MCF 10A (cell line): ENCODE data around the gene SFXN3. TPM values are rescaled to one million over a fixed set of nuclear protein-coding genes. Genes with fewer than 3 reads are reported as not detected.

Experiments
- BruUV-seq: library from RNA; stranded (reverse); fragments of 400-500 nt; replicated peaks from 2 replicates; lab custom pipeline; 2021; lab: Mats Ljungman, UMichigan
- CTCF ChIA-PET: fragments of 300-600 bp; sonication (Branson Sonifier 250); formaldehyde crosslinking; extraction: SDS; loops from one replicate; lab custom pipeline; 2021; ENCODE audit warnings: antibody characterized with exemption, inconsistent platforms; lab: Yijun Ruan, JAX
- POLR2A ChIA-PET: fragments of 300-600, 350-650 bp; sonication (Branson Sonifier 250); formaldehyde crosslinking; extraction: SDS; loops from one replicate; lab custom pipeline; 2020; ENCODE audit warnings: antibody characterized with exemption, inconsistent platforms; lab: Yijun Ruan, JAX
- DNase-seq: peaks from one replicate; pipeline ENCODE4 v3.0.0-alpha.2; 2018; ENCODE audit not compliant: unreplicated experiment
- H3K27ac Mint-ChIP-seq: one replicate; pipeline ENCODE4 v1.8.0; 2022; ENCODE audit warnings: mild to moderate bottlenecking, low read depth, mixed read lengths; ENCODE audit not compliant: unreplicated experiment
- H3K27me3 Mint-ChIP-seq: one replicate; pipeline ENCODE4 v1.8.0; 2022; ENCODE audit warnings: mixed read lengths; ENCODE audit not compliant: insufficient read depth, unreplicated experiment
- H3K36me3 Mint-ChIP-seq: one replicate; pipeline ENCODE4 v1.8.0; 2022; ENCODE audit warnings: mild to moderate bottlenecking, moderate library complexity, mixed read lengths; ENCODE audit not compliant: insufficient read depth, unreplicated experiment
- H3K4me1 Mint-ChIP-seq: one replicate; pipeline ENCODE4 v1.8.0; 2022; ENCODE audit warnings: mixed read lengths; ENCODE audit not compliant: insufficient read depth, unreplicated experiment
- H3K4me3 Mint-ChIP-seq: one replicate; pipeline ENCODE4 v1.8.0; 2022; ENCODE audit warnings: mild to moderate bottlenecking, moderate library complexity, mixed read lengths; ENCODE audit not compliant: unreplicated experiment
- H3K9me3 Mint-ChIP-seq: one replicate; pipeline ENCODE4 v1.8.0; 2022; ENCODE audit warnings: mixed read lengths; ENCODE audit not compliant: unreplicated experiment
- intact Hi-C: fragments of 100-400 bp; cut with micrococcal nuclease; formaldehyde crosslinking; loops from 2 replicates; pipeline ENCODE4 v1.14.1; 2022
- total RNA-seq: library from RNA; stranded (reverse); gene quantifications from 2 replicates; pipeline ENCODE4 v1.2.3, GENCODE V29; 2022
- TF ChIP-seq, protein P1 (sequence below): fragments of 200-600 bp; IDR thresholded peaks from one replicate; pipeline ENCODE4 v1.8.0; 2022; ENCODE audit warnings: antibody characterized with exemption, mild to moderate bottlenecking; ENCODE audit not compliant: unreplicated experiment

Gene SFXN3
- total RNA-seq, 1 experiment from 2014 or later: 39.4 TPM

GRCh38 chr10:101075775-101076174 lies 44.7 kb downstream of the SFXN3 start:
- ChIA-PET CTCF (interaction anchor here (0.7 to 3.4 kb wide), 10 partner anchors 9 to 511 kb away, joined by 3 to 23 read pairs (median 6); no protein-coding TSS in a partner anchor), POLR2A (interaction anchor here (1.1 kb wide), 1 partner anchor 8 kb away, joined by 3 read pairs; no protein-coding TSS in a partner anchor)
- H3K4me1 Mint-ChIP-seq: peaks cover 8% of the 10 kb centered on the region
- H3K27ac Mint-ChIP-seq: no peak overlapping the region
- H3K36me3 Mint-ChIP-seq: no peaks in the 10 kb centered on the region
- no peak for DNase-seq
- BruUV-seq: no TSS peak
- TF ChIP-seq, protein P1, sequence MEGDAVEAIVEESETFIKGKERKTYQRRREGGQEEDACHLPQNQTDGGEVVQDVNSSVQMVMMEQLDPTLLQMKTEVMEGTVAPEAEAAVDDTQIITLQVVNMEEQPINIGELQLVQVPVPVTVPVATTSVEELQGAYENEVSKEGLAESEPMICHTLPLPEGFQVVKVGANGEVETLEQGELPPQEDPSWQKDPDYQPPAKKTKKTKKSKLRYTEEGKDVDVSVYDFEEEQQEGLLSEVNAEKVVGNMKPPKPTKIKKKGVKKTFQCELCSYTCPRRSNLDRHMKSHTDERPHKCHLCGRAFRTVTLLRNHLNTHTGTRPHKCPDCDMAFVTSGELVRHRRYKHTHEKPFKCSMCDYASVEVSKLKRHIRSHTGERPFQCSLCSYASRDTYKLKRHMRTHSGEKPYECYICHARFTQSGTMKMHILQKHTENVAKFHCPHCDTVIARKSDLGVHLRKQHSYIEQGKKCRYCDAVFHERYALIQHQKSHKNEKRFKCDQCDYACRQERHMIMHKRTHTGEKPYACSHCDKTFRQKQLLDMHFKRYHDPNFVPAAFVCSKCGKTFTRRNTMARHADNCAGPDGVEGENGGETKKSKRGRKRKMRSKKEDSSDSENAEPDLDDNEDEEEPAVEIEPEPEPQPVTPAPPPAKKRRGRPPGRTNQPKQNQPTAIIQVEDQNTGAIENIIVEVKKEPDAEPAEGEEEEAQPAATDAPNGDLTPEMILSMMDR: no peak
- peaks cover 47% of the 10 kb centered on the region for H3K27me3 Mint-ChIP-seq
- no peaks in the 10 kb centered on the region for H3K9me3 Mint-ChIP-seq
- H3K4me3 Mint-ChIP-seq: no peak overlapping the region
- intact Hi-C loops: no loop called here

- peaks cover 11% of the 10 kb centered on the region for H3K4me1 Mint-ChIP-seq
- no peak overlapping the region for H3K4me3 Mint-ChIP-seq
Measured at GRCh38 chr10:101076630-101077029, 45.6 kb downstream of the SFXN3 start.

GRCh38 chr10:101079874-101080273 lies 48.8 kb downstream of the SFXN3 start:
- Mint-ChIP-seq H3K4me1 (peaks cover 11% of the 10 kb centered on the region), H3K27ac (no peak overlapping the region), H3K9me3 (no peaks in the 10 kb centered on the region), H3K4me3 (no peak overlapping the region), H3K27me3 (peaks cover 58% of the 10 kb centered on the region), H3K36me3 (no peaks in the 10 kb centered on the region)
- no TSS peak for BruUV-seq
- intact Hi-C loops: no loop called here
- CTCF ChIA-PET: interaction anchor here (0.6 to 2.7 kb wide), 6 partner anchors 12 to 368 kb away, joined by 3 to 19 read pairs (median 10); no protein-coding TSS in a partner anchor
- TF ChIP-seq, protein P1: no peak
- DNase-seq: no peak
- POLR2A ChIA-PET: interaction anchor here (0.5 to 1.7 kb wide), 2 partner anchors 62 to 98 kb away, joined by 3 to 4 read pairs; no protein-coding TSS in a partner anchor

More at GRCh38 chr10:101076630-101077029, 45.6 kb downstream of the SFXN3 start:
- BruUV-seq: no TSS peak
- intact Hi-C loops: no loop called here
- Mint-ChIP-seq H3K36me3 (no peaks in the 10 kb centered on the region), H3K27ac (no peak overlapping the region), H3K9me3 (no peaks in the 10 kb centered on the region), H3K27me3 (peaks cover 55% of the 10 kb centered on the region)
- POLR2A ChIA-PET: interaction anchor here (1.1 kb wide), 1 partner anchor 9 kb away, joined by 3 read pairs; no protein-coding TSS in a partner anchor
- TF ChIP-seq, protein P1: no peak
- DNase-seq: no peak
- CTCF ChIA-PET: interaction anchor here (0.7 to 3.4 kb wide), 10 partner anchors 16 to 510 kb away, joined by 3 to 23 read pairs (median 6); no protein-coding TSS in a partner anchor

DNA sequence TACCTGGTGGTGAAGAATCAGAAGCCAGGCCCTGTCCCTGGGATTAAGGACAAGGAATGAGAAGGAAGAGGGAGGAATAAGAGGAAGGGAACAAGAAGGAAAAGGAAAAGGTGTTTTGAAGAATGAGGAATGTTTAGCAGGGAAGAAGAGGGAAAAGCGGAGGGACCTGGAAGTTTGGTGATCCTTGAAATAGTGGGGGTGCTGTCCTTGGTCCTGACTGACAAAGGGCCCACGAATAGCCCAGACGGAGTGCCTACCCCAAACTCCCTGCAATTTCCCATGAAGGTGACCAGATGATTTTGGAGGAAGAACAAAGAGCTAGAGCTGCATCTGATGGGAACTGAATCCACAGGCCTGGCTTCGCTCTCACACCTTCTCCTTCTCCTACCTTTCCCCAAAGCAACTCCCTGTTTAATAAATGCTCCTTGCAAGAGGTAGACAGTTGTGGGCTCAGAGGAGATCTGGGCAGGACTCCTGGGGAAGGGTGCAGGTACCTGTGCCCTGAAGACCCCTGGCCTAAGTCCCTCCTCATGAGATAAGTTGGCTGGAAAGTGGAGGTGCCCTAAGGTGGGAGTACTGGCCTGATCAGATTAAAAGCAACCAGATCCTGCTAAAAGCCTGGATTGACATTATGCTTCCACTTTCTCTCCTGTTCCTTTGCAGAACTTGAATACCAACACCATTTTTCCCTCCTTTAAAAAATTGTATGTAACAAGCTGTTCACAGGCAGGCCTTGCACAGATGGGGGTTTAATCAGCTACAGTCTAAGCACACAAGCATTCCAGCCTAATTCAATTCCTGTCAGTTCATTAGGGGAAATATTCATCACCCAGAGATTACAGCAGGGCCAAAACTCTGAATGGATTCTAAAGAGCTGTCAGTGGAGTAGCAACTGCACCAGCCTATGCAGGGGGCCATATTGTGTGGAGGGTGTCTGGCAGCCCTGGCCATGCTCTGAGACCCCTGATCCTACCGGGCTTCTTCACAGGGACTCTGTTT lies 50.2 kb downstream of the SFXN3 start:
- ChIA-PET CTCF (interaction anchor here (1.5 to 7.4 kb wide), 3 partner anchors 14 to 40 kb away, joined by 3 to 64 read pairs (median 19); no protein-coding TSS in a partner anchor), POLR2A (interaction anchor here (1.7 kb wide), 1 partner anchor 61 kb away, joined by 4 read pairs; no protein-coding TSS in a partner anchor)
- intact Hi-C loops: no loop called here
- no TSS peak for BruUV-seq
- no peak overlapping the region for H3K4me3 Mint-ChIP-seq
- H3K36me3 Mint-ChIP-seq: no peaks in the 10 kb centered on the region
- TF ChIP-seq, protein P1: no peak
- H3K9me3 Mint-ChIP-seq: no peaks in the 10 kb centered on the region
- H3K27ac Mint-ChIP-seq: no peak overlapping the region
- peak; percentile 45 for DNase-seq
- H3K27me3 Mint-ChIP-seq: peaks cover 45% of the 10 kb centered on the region
- H3K4me1 Mint-ChIP-seq: peaks cover 5% of the 10 kb centered on the region
